Thyroid gland (tissue), 4 donors: ENCODE results near the gene CHST11.

Experiments
- POLR2A ChIP-seq, 2 donors: fragments of 450-650 bp; IDR thresholded peaks; one replicate each; pipeline ENCODE4 v1.6.1; 2017; ENCODE audit warnings: antibody characterized with exemption in 2 of 2, mild to moderate bottlenecking in 2 of 2, moderate library complexity in 1 of 2
- TF ChIP-seq, protein P1 (sequence below), 6 experiments: fragments of 200-600 bp in 3 of 6; fragments of 450-650 bp in 3 of 6; sonication (generic) in 3 of 6; IDR thresholded peaks; one replicate each; pipeline ENCODE4 v1.5.1; 2016 to 2019; ENCODE audit warnings: antibody characterized with exemption in 6 of 6, mild to moderate bottlenecking in 2 of 6, inconsistent platforms in 1 of 6, moderate library complexity in 1 of 6

DNA sequence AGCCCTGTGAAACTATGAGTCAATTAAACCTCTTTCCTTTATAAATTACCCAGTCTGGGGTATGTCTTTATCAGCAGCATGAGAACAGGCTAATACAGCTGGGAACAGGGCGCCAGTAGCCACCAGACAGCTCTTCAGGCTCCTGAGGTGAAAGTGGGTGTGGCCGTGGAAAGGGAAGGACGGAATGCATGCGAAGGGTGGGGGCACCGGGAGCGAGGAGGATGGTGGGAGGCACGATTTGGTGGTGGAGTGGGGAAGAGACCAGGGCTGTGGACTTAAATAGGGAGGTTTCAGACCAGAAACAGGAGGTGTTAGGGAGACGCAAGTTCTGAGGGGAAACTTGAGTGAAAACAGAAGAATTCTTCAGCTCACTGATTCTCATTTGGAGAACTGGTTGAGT, 44.1 kb upstream of the CHST11 start:
- TF ChIP-seq, protein P1, sequence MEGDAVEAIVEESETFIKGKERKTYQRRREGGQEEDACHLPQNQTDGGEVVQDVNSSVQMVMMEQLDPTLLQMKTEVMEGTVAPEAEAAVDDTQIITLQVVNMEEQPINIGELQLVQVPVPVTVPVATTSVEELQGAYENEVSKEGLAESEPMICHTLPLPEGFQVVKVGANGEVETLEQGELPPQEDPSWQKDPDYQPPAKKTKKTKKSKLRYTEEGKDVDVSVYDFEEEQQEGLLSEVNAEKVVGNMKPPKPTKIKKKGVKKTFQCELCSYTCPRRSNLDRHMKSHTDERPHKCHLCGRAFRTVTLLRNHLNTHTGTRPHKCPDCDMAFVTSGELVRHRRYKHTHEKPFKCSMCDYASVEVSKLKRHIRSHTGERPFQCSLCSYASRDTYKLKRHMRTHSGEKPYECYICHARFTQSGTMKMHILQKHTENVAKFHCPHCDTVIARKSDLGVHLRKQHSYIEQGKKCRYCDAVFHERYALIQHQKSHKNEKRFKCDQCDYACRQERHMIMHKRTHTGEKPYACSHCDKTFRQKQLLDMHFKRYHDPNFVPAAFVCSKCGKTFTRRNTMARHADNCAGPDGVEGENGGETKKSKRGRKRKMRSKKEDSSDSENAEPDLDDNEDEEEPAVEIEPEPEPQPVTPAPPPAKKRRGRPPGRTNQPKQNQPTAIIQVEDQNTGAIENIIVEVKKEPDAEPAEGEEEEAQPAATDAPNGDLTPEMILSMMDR (IDR thresholded peaks at IDR 0.05): no peak
- TF ChIP-seq POLR2A (IDR thresholded peaks at IDR 0.05): no peak
